ENCODE results near the gene C22orf23. TPM values are rescaled to one million over a fixed set of nuclear protein-coding genes. Genes with fewer than 3 reads are reported as not detected.

The C22orf23 gene
- total RNA-seq, 2 donors from 2014 or later = not detected

DNA sequence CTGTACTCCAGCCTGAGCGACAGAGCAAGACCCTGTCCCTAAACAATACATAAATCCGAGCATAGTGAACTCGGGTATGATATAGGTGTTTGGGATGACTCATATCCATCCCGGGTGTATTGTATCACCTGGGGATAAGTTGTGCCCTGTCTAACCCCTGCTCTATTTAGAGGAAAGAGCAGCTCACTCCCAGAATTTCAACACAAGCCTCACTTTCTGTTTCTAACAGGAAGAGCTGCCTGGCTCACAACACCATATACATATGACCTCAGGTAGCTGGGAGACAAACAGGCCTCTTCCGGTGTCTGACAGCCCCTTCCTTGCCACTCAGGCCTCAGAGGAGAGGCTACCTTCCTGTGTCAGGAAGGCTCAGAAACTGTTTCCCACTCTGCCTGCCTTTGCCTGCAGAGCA, 57.2 kb downstream of the C22orf23 start:
- Histone ChIP-seq H3K9me3 (no peaks in the 10 kb centered on the region), H3K36me3 (no peaks in the 10 kb centered on the region), H3K27me3 (no peaks in the 10 kb centered on the region), H3K4me3 (no peak overlapping the region), H3K27ac (peak overlapping the region; percentile 57), H3K4me1 (peaks cover 7% of the 10 kb centered on the region), H3K9ac (ENCODE audit: low read depth in 2 of 2, low read length in 2 of 2) (peak overlapping the region in 1 of 2 donors; percentile 72)
- peak; percentile 35 for DNase-seq
- TF ChIP-seq CTCF (IDR thresholded peaks at IDR 0.05) = no peak
- intact Hi-C loops (cut with DNase I) = no loop called here

DNA sequence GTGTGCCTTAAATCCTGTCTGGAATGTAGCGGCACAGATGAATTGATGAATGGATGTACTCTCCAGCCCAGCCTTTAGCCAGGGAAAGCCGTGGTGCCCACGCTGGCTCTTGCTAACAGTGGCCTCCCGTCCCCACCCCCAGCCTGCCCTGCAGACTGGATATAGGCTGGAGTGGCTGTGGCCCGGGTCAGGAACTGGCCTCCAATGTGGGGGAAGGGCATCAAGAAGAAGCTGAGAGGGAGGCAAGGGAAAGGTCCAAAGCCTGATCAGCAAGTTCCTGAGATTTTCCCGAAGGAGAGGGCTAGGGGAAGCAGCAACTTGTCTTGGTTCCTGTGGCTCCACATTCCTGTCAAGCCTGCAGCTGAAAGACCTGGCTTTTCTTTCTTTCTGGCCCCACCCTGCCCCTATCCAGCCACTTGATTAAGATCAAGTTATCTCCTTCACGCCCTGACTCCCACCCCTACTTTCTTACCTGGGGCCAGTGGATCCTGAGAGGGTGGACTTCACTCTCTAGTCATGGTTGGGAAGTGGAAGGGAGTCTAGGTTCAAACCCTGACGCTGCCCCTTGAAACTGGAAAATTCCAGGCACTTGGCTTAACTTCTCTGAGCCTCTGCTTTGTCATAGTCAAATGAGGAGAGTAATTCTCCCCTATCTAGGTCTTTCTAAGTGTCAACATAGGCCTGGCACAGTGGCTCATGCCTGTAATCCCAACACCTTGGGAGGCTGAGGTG, 58.3 kb downstream of the C22orf23 start:
- peaks cover 7% of the 10 kb centered on the region for H3K4me1 ChIP-seq

GRCh38 chr22:37893583-37893983, 59.8 kb downstream of the C22orf23 start:
- Histone ChIP-seq H3K4me1 (peaks cover 7% of the 10 kb centered on the region), H3K9ac (ENCODE audit: low read depth in 2 of 2, low read length in 2 of 2) (no peak overlapping the region), H3K36me3 (peaks cover 5% of the 10 kb centered on the region), H3K27ac (no peak overlapping the region), H3K4me3 (no peak overlapping the region), H3K9me3 (no peaks in the 10 kb centered on the region), H3K27me3 (no peaks in the 10 kb centered on the region)
- DNase-seq = no peak
- TF ChIP-seq CTCF (IDR thresholded peaks at IDR 0.05) = no peak
- intact Hi-C loops (cut with DNase I) = no loop called here

More for the DNA sequence above, 58.3 kb downstream of the C22orf23 start:
- Histone ChIP-seq H3K9ac (ENCODE audit: low read depth in 2 of 2, low read length in 2 of 2) (no peak overlapping the region), H3K27ac (peak overlapping the region; percentile 57), H3K4me3 (no peak overlapping the region), H3K9me3 (no peaks in the 10 kb centered on the region), H3K36me3 (no peaks in the 10 kb centered on the region), H3K27me3 (no peaks in the 10 kb centered on the region)
- intact Hi-C loops (cut with DNase I) = no loop called here
- TF ChIP-seq CTCF (IDR thresholded peaks at IDR 0.05) = no peak
- DNase-seq = no peak

Small RNAs within 50 kb of the gene (microRNA-seq; reads per million reads assigned to microRNA genes)
- gene MIR4534 (not detected), gene MIR6820 (not detected)

Other genes starting within 250 kb of the C22orf23 start
- 10 to 100 TPM; 13.0 to 23.5 TPM for gene GCAT, start 145.7 kb downstream of the C22orf23 start, total RNA-seq
- under 1 TPM in 1 of 2 donors, not detected in 1; 0.74 TPM for gene GALR3, start 130.2 kb downstream of the C22orf23 start, total RNA-seq
- 10 to 100 TPM; 27.1 to 34.2 TPM for gene ANKRD54, start 109.3 kb downstream of the C22orf23 start, total RNA-seq
- gene EIF3L, start 104.2 kb downstream of the C22orf23 start, total RNA-seq = 100 to 1,000 TPM; 358 to 451 TPM
- 10 to 100 TPM; 27.3 TPM for gene MICALL1, start 47.3 kb downstream of the C22orf23 start, total RNA-seq
- 100 to 1,000 TPM in 1 of 2 donors, 10 to 100 TPM in 1; 52.5 to 110 TPM for gene POLR2F, start 98 bp upstream of the C22orf23 start, total RNA-seq
- 1 to 10 TPM in 1 of 2 donors, under 1 TPM in 1; 0.57 to 3.4 TPM for gene SOX10, start 31.0 kb upstream of the C22orf23 start, total RNA-seq
- 10 to 100 TPM; 27.6 to 47.2 TPM for gene PICK1, start 103.8 kb upstream of the C22orf23 start, total RNA-seq
- gene SLC16A8, start 130.6 kb upstream of the C22orf23 start, total RNA-seq = under 1 TPM in 1 of 2 donors, not detected in 1; 0.27 TPM
- 10 to 100 TPM; 59.1 to 76.6 TPM for gene BAIAP2L2, start 157.1 kb upstream of the C22orf23 start, total RNA-seq
- 10 to 100 TPM; 24.1 to 38.5 TPM for gene PLA2G6, start 228.2 kb upstream of the C22orf23 start, total RNA-seq
- 10 to 100 TPM in 1 of 2 donors, 1 to 10 TPM in 1; 5.2 to 41.7 TPM for gene MAFF, start 248.4 kb upstream of the C22orf23 start, total RNA-seq